Upper lobe of left lung (tissue), 4 donors: ENCODE results near the gene COPG2.

Experiments used
- POLR2A ChIP-seq, 4 donors: fragments of 450-650 bp; IDR thresholded peaks; one replicate each; pipeline ENCODE4 v1.5.1; 2016 to 2017; ENCODE audit warnings: antibody characterized with exemption in 4 of 4, mild to moderate bottlenecking in 2 of 4
- POLR2AphosphoS5 ChIP-seq, 2 donors: sonication (generic); formaldehyde crosslinking; IDR thresholded peaks; one replicate each; pipeline ENCODE4 v1.5.1; 2017; ENCODE audit warnings: antibody characterized with exemption in 2 of 2

DNA sequence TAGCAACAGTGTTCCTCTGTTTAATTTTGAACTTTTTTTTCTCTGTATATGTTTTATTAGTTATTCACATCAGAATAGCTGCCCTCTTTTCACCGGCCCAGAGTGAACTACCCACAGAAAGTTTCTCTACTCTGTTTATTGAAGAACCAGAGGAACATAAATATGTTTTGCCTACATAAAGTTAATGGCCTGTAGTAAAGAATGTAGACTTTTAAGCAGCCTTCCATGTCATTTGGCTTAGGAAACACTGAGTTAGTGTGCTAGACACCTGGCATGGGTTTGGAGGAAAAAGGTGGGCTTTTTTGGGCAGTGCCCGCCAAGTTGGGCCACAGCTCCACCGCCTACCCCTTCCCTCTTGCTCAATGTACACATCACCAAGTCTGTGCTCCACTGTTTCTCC lies 185.5 kb downstream of the COPG2 start:
- no peak for TF ChIP-seq POLR2A (IDR thresholded peaks at IDR 0.05)
- no peak for TF ChIP-seq POLR2AphosphoS5 (IDR thresholded peaks at IDR 0.05)
